HG02623 (cell line): ENCODE measurements around the gene TNRC6B.
"Not testable (repeated sequence)": the region's sequence is repeated elsewhere in the genome, so short reads cannot be mapped to it uniquely, and the experiment has no call there.

Source experiments
- ATAC-seq: cut with Tn5 transposase; IDR thresholded peaks from one replicate; pipeline ENCODE4 v1.9.1; 2021; ENCODE audit warnings: moderate library complexity; ENCODE audit not compliant: unreplicated experiment

TNRC6B gene

DNA sequence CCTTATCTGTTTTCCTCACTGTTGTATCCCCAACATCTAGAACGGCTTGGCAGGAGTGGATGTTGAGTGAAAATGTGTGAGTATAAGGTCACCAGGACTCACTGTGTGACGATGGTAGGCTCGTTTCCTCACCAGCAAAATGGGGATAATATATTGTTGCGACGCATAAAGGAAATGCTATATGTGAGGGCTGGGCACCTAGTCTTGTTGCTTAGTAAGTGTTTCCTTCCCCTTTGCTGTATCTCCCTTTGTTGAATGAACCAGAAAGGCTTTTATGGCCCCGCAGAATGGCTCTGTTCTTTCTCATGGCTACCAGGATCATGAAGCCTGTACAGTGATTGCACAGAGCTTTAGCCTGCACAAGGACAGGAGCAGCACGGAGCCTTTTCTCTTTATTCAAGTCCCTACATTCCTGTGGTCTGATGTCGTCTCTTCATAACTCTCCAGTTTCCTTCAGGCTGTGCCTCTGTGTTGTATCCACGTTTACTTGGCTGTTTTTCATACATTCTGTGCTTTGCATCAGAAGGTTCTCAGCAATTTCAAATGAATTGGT is 5.4 kb downstream of the TNRC6B start:
- no peak for ATAC-seq

- ATAC-seq, result not testable (repeated sequence)
Measured at GRCh38 chr22:40183603-40184002, 5.9 kb downstream of the TNRC6B start.

DNA sequence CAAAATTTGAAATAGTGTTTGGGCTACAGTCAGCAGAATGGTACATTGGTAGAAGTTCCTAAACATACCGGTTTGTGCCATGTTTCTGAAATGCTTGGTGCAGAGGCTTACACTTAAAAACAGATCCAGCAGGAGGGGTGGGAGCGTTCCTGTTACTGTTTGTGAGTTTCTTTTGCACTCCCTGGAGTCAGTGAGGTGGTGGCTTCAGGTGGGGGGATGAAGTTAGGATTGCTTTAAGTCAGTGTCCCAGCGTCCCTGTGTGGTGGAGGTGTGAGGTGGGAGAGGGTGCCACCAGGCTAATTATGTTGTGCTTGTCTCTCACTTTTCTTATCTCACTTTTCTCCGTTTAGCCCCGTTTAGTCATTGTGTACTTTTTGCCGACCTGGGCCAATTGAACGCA is 9.7 kb downstream of the TNRC6B start:
- no peak for ATAC-seq

DNA sequence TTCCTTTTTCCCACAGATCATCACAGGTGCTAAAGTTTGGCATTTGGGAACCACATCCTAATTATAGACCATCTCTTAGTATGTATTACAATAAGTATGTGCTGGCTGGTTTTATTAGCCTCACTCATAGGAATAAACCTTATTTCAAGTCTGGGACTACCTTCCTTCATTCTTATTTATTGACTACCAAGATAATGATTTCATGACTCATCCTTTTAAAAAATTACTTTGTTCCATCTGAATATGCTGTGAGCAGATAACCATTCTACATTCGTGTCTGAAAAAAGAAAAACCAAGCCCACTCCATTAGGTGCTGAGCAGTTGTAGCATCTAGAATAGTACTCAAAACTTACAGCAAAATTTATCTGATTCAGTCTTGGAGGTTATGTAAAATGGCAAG is 12.3 kb downstream of the TNRC6B start:
- ATAC-seq, result no peak

- no peak for ATAC-seq
Measured at GRCh38 chr22:40190501-40190900, 12.8 kb downstream of the TNRC6B start.

GRCh38 chr22:40193429-40194421 is 16.0 kb downstream of the TNRC6B start:
- ATAC-seq, result no peak

DNA sequence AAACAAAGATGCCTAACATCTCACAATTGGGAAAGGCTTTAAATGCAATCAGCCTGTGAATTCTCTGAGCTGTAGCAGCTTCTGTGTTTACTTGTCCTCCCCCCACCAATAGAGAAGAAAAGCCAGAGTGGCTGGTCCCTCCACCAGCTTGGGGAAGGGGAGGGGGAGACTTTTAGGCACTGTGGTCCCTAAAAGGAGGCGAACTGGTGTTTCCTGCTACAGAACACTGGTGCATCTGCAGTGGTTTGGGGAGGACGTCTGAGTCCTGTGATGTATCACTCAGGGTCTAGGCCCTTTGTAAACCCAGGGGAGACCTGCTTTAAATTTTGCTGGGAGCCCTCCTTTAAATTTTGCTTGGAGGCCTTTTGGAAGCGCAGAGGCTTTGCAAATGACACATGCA is 16.9 kb downstream of the TNRC6B start:
- no peak for ATAC-seq

DNA sequence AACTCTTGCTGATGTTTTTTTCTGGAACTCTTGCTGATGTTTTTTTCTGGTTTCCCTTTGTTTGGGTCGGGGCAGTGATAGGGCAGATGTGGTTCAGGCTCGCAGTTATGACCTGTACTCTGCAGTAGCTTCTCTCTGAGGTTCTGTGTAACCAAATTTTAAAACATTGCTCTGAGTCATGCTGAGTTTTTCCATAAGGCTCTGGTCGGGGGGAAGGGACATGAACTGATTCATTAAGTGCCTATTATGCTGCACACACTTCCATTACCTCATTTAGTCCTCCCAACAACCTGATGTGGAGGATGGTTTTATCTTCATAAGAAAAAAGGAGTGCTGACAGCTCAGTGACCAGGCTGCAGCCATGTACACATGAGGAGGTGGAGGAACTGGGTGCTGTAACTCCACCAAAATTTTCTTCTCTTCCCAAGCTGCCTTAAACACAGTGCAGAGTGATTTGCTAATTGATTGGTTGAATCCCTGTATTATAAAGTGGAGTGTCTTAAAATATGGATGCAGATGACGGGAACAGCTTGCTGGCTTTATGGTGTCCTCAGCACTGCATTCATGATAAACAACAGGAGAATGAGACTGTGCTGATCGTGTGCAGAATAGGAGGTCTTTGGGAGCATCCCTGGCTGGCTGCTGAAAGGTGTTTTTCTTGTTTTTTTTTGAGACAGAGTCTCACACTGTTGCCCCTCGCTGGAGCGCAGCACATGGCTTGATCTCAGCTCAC is 19.1 kb downstream of the TNRC6B start:
- ATAC-seq, result no peak

GRCh38 chr22:40197421-40197820 is 19.7 kb downstream of the TNRC6B start:
- ATAC-seq, result not testable (repeated sequence)

- ATAC-seq, result no peak
Measured at GRCh38 chr22:40198733-40199132, 21.0 kb downstream of the TNRC6B start.

GRCh38 chr22:40199223-40199622 is 21.5 kb downstream of the TNRC6B start:
- ATAC-seq, result no peak

GRCh38 chr22:40199852-40200251 is 22.1 kb downstream of the TNRC6B start:
- no peak for ATAC-seq

DNA sequence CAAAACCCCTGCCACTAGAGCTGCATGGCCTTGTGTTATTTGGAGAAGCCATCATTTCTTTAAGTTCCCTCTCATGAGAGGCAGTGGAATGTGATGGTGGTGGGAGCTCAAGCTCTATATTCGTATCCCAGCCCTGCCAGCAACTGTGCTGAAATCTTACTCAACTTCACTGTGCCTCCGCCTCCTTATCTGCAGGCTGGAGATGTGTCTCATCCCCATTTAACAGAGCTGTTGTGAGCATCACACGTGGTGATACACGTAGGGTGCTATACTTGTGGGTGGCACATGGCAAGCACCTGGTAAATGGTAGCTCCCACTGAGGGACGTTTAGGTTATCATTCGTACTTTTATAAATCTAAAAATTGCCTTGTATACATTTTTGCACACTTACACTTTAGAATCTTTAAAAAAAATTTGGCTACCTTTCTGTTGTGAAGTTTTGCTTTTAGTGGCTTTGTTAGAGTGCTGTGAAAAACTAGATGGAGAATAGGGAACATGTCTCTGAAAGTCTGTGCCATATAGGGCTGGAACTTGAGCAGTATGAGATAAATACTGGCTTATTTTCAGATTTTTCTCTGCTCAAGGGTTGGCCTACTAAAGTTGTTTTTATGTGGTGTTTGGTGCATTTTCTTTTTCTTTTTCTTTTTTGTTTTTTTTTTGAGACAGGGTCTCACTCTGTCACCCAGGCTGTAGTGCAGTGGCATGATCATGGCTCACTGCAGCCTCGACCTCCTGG is 23.2 kb downstream of the TNRC6B start:
- no peak for ATAC-seq

DNA sequence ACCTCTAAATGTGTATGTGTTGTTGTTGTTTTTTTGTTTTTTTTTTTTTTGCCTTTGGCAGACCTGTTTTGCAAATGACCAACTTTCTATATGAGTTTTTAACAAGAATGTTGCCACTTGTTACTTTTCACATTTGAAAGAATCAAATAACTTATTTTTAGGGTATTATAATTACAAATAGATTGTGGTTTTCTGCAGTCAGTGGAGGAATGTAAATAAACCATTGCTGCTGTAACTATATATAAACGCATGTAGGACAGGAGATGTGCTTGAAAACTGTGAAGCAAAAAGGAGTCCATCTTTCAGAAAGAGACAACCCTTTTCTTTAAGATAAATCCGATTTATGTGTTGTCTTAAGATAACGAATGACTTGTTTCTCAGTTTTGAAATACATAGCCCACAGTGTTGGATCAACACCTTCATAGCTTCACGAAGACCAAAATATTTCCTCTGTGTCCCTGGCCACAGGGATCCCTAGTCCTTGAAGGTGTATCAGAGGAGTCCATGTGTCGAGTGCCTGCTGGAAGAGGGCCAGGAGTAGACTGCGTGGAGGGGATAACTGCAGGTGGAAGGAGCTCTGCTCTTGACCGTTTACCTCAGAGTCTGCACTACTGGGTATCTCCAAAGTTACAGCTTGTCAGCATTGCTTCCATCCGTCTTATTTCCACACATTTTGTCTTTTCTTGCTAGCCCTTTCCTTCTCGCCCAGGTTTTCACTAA is 24.7 kb downstream of the TNRC6B start:
- no peak for ATAC-seq

- ATAC-seq, result peak; percentile 70
Measured at GRCh38 chr22:40203572-40203971, 25.8 kb downstream of the TNRC6B start.

DNA sequence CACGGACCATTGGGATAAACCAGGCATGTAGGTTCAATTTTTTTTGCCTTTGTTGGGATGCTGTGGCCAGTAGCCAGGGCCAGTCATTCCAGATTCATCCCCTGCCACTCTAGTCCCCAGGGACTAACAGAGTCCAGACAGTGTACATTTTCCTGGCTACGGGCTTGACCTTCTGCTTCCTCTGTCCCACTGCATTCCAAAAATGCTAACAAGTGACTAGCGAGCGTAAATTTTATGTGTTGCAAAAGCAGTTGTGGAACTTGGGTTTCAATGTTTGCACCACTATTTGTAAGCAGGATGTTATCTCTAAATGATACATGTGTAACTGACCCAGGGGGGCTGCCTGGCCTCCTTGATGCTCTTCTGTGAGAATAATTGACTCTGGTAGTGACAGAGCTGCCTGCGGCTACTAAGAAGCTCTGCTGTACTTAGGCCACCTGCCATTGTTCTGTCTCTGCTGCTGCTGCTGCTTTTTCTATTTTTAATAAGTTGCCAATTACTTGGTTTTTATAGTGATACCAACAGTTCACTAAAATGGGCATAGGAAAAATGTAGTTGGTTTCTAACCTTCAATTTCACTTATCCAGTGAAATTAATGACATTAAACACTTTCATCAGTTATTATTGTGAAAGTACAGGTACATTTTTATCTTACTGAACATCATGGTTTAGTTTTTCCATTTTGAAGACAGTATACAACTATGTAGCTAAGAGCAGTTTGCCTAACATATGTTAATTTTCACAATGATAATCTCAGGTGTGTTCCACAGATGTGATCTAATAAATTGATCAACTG is 26.8 kb downstream of the TNRC6B start:
- ATAC-seq, result no peak

DNA sequence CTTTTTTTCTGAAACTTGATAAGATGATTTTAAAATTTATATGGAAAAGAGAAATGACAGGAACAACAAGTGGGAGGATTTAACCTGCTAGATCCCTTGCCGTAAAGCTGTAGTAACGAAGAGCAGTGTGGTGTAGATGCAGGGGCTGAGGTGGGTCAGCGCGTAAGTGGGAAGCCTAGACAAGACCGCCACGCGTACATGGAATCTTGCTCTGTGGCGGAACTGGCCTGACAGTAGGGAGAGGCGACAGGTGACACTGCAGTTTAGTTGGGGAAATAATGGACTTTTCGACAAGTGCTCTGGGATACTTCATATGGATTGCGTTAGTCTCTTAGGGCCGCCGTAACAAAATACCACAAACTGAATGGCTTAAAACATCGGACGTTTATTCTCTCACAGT is 28.8 kb downstream of the TNRC6B start:
- no peak for ATAC-seq

DNA sequence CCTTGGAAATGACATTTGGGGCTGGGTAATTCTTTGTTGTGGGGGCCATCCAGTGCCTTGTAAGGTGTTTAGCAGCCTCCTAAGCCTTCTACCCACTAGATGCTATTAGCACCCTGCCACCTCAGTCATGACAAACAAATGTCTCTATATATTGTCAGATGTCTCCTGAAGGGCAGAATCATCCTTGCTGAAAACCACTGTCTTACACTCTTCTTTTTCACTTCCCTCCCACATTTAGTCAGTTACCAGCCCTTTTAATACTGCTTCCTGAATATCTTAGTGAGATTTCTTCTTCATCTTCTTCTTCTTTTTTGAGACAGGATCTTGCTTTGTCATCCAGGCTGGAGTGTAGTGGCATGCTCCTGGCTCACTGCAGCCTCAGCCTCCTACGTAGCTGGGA is 33.1 kb downstream of the TNRC6B start:
- peak; percentile 63 for ATAC-seq

DNA sequence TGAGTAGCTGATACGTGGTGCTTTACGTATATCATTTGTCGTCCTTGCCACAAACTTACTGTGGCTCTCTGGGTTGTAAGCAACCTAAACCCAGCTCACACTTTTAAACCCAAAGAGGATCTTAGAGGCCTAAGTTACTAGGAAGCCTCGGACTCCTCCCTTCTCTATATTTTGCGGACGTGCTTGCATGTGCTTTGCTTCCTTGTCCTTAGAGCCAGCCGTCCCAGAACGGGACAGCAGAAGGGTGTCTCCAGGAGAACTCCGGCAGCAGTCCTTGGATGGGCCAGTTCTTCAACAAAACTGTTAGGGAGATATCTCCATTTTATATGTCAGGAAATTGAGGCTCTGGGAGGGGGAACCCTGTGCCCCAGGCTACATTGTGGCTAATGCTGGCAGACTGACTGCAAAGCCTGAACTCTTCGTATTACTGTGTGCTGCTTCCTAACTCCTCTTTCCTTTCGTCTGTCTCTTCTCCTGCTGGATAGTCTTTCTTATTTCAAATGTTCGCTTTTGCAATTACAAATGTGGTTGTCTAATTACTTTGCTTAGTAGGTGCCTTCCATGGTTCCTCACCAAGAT is 33.8 kb downstream of the TNRC6B start:
- ATAC-seq, result no peak
